Right ventricle myocardium inferior (tissue), 1 donor: ENCODE results near the gene AMPD1. TPM values are rescaled to one million over a fixed set of nuclear protein-coding genes. Genes with fewer than 3 reads are reported as not detected.

Experiments used
- ATAC-seq: fragments of 200-7000 bp; cut with Tn5 transposase; one replicate; pipeline ENCODE4 v1.9.1; 2020; ENCODE audit warnings: mild to moderate bottlenecking, moderate library complexity
- DNase-seq: peaks from one replicate; pipeline ENCODE4 v3.0.0; 2021; ENCODE audit errors: missing footprints
- intact Hi-C: fragments of 100-400 bp; cut with DNase I; formaldehyde crosslinking; loops from one replicate; pipeline ENCODE4 v1.11.0; 2022
- total RNA-seq: library from RNA; stranded (reverse); fragmentation: NEBNext Ultra II Directional; extraction: Animal tissue kit (Norgen Biotek cat#: 25700); gene quantifications from one replicate; pipeline ENCODE4 v1.2.1, GENCODE V29; 2021
- donor health status: DM: no; HTN: yes; CAD: no; lungs with severe emphysema.

Gene AMPD1
- total RNA-seq, 1 donor from 2014 or later = not detected

DNA sequence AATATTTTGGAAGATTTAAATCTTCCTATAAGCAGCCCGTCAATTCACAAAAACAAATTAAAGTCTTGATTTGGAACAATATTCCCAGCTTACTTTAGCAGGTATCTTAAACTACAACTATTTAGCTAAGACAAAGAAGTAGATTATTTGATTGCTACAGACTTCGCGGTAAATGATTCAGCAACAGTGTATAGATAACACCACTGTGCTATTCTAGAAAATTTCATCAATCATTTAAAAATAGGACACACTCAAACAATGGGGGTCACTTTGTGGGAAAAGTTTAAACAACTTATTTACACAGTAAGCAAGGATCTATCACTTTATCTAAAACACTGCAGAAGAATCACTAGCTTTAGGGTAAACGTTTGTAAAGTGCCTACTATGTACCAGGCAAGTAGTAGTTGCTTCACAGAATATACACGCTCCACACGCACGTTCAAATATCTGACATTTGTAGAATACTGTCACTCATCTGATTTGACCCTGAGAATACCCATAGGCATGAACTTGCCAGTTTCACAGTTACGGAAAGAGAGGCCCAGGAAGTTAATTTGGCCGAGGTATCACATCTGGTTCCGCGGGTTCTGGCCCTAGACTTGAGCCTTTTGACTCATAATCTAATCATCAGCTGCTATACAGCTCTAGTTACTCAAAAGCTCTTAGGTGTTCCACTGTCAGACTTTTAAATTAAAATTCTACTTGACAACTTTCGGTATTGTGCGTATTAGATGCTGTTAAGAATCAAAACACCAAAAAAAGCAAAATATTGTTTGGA lies 26.4 kb downstream of the AMPD1 start:
- DNase-seq = no peak
- intact Hi-C loops = loop anchor here (2.0 kb wide), 1 partner anchor 90 kb away; no protein-coding TSS in a partner anchor
- ATAC-seq = no peak

DNA sequence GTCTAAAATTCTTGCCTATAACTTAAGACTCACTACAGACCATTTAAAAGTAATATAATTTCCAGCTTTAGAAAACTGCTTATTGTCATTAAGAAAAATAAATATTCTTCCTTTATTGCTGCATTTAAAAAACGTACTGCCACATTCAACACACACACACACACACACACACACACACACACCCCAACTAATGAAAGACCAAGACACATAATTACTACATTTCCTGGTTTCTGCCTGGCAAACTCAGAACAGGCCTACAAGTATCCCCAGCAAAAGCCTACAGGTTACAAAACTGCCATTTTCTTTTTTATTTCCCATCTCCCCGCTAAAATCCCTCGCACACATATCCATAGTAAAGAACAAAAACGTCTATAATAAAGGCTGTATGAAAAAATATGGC lies 27.0 kb downstream of the AMPD1 start:
- DNase-seq (no peak), ATAC-seq (no peak)
- intact Hi-C loops = loop anchor here (2.0 kb wide), 1 partner anchor 90 kb away; no protein-coding TSS in a partner anchor

DNA sequence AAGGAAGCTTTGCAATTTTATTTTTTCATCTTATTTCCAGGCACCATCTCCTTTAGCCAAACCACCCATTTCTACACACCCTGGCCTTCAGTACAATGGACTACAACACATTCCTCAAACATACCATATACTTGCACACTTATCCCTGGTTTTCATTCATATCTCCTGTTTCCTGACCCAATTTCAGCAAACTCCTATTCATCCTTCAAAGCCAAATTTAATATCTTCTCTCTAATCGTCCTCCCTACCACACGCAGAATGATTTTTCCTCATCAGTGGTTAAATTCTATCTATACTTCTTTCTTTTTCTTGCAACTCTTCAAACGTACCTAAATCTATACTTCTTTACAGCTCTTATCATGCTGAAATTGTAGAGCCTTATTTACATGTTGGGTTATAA lies 28.4 kb downstream of the AMPD1 start:
- no peak for ATAC-seq
- no peak for DNase-seq
- intact Hi-C loops = no loop called here

DNA sequence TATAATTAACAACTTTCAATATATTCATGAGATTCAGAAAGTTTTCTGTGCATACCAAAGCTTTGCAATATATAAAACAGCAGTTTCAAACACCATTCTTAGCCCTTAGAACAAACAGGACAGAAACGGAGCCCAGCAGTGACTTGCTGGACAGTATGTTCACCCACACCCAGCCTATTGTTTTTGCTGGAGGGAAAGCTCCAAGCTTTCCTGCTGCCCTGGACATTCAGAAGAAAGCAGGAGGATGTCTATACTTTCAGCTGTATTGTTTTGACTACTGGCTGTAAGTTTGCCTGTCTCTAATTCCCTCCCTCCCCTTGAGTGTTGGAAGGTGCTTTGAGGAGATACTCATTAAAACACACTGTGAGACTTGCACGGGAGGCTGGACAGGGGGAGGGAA lies 35.1 kb downstream of the AMPD1 start:
- DNase-seq = no peak
- intact Hi-C loops = no loop called here
- no peak for ATAC-seq

DNA sequence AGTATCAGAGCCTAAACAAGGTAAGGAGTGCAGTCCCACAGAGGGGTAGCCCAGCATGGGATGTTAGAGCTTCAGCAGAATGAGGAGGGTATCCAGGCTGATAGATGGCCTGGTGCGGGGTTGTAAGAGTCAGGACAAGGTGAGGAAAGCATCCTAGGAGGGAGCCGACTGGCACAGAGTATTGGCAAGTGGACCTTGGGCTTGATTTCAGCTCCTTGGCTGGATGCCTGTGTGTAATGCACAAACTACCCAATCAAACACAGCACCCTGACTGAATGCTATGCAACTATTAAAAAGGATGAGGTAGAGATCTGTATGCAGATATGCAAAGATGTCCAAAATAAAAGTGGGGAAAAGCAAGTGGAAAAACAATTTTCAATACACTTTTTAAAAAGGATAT lies 43.5 kb downstream of the AMPD1 start:
- ATAC-seq (no peak), DNase-seq (no peak)
- intact Hi-C loops = no loop called here

DNA sequence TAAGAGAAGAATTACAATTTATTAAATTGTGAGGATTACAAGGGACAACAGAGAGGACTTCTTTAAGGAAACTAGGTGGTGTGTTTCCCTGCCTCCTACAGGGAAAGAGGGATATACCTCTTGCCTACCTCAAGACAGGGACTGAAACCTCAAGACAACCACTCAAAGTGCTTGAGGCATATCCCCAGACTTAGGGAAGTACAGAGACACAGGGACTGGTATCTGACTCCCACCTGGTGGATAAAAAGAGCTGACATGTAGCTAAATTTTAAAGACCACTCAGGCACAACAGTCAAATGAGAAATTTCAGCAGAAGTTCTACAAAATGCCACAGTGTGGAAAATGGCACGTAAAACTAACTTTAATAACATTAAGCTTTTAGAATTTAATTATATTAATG lies 46.8 kb downstream of the AMPD1 start:
- ATAC-seq (no peak), DNase-seq (no peak)
- intact Hi-C loops = no loop called here

DNA sequence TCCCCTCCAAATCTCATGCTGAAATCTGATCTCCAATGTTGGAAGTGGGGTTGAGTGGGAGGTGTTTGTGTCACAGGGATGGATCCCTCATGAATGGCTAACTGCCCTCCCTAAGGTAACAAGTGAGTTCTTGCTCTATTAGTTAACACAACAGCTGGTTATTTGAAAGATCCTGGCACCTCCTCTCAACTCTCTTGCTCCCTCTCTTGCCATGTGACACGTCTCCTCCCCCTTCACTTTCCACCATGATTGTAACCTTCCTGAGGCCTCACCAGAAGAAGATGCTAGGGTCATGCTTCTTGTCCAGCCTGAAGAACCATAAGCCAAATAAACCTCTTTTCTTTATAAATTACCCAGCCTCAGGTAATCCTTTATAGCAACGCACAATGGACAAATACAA lies 54.0 kb downstream of the AMPD1 start:
- ATAC-seq = no peak
- intact Hi-C loops = no loop called here
- DNase-seq = no peak

DNA sequence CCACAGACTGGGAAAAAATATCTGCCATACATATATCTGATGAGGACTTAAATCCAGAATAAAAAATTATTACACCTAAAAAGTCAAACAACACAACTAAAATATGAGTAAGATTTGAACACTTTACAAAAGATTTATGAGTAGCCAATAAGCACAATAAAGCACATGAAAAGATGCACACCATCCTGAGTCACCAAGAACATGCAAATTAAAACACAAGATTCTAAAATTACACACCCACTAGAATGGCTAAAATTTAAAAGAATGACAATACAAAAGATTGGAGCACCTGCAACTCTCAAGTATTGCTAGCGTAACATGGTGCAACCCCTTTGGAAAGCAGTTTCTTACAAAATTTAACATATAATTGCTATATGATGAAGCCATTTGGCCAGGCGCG lies 56.4 kb downstream of the AMPD1 start:
- no peak for DNase-seq
- intact Hi-C loops = no loop called here
- no peak for ATAC-seq

DNA sequence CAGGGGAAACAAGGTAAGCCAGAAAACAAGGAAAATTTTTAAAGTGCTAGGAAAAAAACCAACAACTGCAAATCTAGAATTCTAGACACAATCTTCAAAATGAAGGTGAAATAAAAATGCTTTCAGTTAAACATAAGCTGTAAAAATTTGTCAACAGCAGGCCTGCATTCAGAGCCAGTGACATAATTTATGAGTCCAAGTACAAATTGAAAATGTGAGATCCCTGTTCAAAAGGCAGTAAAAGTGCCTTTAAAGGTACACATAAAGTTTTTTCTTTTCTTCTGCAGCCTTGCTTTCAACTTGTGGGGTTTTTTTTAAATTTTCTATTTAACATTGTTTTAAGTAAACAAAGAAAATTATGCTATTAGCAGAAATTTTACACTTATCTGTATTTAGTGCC lies 62.9 kb downstream of the AMPD1 start:
- no peak for ATAC-seq
- intact Hi-C loops = no loop called here
- no peak for DNase-seq

DNA sequence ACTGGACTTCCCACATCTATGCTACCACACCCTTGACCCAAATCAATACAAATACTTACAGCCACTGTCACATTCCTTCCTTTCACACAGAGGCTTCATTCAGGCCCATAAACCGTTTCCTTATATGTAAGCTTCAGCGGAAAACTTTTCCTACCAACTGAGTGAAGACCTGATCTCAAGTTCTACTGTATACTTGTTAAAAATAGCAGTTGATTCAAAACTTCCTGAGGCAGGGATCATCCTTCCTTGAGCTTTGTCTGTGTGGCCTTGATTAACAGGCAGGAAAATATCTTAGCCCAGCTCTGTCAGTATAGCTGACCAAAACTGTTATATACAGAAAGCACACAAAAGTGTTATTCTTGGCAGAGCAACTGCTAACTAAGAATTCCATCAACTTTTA lies 68.2 kb downstream of the AMPD1 start:
- intact Hi-C loops = no loop called here
- DNase-seq = no peak
- ATAC-seq = no peak

DNA sequence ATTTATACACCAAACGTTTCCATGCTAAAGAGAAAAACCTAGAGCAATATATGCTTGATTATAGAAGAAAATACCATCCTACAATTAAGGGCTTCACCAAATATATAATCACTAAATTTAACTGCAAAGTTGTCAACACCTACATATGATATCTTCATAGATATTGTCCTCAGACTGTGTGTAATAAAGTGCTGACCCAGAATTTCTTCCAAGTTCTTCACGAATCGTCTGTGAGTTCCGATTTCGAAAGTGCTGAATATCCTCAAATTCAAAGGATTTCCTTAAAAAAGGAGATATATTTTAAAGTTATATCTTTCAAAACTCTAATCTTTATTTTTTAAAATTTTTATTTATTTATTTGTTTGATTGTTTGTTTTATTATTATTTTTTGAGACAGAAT lies 72.0 kb downstream of the AMPD1 start:
- DNase-seq (no peak), ATAC-seq (no peak)
- intact Hi-C loops = no loop called here

Other genes starting within 250 kb of the AMPD1 start
- gene TRIM33, start 184.3 kb downstream of the AMPD1 start, total RNA-seq = 14.5 TPM
- gene BCAS2, start 113.9 kb downstream of the AMPD1 start, total RNA-seq = 28.4 TPM
- 2.6 TPM for gene DENND2C, start 25.5 kb downstream of the AMPD1 start, total RNA-seq
- 7.2 TPM for gene NRAS, start 21.2 kb upstream of the AMPD1 start, total RNA-seq
- 873 TPM for gene CSDE1, start 62.4 kb upstream of the AMPD1 start, total RNA-seq
- 34.2 TPM for gene SIKE1, start 85.1 kb upstream of the AMPD1 start, total RNA-seq
- gene SYCP1, start 159.3 kb upstream of the AMPD1 start, total RNA-seq = not detected